GM21528 (cell line): ENCODE results near the gene KCTD1.

Experiments
- ATAC-seq: cut with Tn5 transposase; IDR thresholded peaks from one replicate; pipeline ENCODE4 v1.9.1; 2021; ENCODE audit warnings: mild to moderate bottlenecking, moderate library complexity; ENCODE audit not compliant: unreplicated experiment, low FRiP score

The KCTD1 gene

DNA sequence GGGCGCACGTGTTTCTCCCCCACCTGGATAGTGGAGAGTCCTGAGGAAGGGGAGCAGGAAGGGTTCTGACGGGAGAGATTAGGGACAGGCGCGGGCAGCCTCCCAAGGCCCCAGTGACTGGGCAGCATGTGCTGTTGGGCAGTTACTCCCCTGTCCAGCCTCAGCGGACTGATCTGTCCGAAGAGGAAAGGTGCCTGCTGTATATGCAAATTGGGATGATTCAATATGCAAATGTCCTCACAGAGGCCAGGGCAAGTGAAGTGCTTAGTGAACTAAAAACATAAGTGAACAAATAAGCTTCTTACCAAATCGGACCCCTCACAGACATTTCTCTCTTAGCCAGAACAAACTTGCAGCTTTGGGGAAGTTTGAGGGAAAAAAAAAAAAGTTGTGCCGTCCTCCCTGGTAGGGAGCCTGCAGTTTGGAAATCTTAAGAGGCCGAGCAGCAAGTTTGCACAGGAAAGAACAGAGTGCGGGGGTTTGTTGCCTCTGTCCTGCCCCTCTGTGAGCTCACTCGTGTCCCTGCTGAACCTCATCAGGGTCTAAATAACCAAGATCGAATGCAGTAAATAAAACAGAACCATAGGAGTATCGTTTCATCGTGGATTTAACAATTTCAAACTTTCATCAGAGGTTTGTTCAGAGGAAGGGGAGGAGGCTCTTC is 141.4 kb downstream of the KCTD1 start:
- no peak for ATAC-seq

DNA sequence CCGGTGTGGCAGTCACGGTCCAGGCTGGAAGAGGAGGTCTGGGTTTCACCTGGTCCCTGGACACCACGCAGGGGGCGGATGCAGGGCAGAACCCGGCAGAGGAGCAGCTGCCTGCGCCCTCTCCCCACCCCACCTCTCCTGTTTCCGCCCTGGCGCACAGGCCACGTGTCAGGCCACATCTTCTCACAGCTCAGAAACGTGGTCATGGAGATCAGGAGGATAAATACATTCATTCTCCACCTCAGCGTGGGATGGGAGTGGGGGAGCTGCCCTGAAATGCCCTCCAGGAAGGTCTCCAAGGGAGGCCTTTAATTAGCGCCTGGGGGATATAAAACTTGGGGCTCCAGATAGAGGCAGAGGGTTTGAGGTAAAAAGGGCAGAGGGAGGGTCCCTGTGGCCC is 142.0 kb downstream of the KCTD1 start:
- ATAC-seq: no peak

- ATAC-seq: peak; percentile 93
These were observed 143.1 kb downstream of the KCTD1 start for GRCh38 chr18:26405190-26405801.
